ENCODE measurements around the gene FERD3L. TPM values are rescaled to one million over a fixed set of nuclear protein-coding genes. Genes with fewer than 3 reads are reported as not detected.

Gene FERD3L
- total and polyA plus RNA-seq, 11 donors, result not detected

GRCh38 chr7:19119372-19119771 is 25.8 kb downstream of the FERD3L start:
- Histone ChIP-seq H3K27me3 (peaks cover 14 to 95% (median 73%) of the 10 kb centered on the region in 9 donors), H3K36me3 (no peaks in the 10 kb centered on the region), H3K4me3 (no peak overlapping the region), H3K27ac (no peak overlapping the region), H3K9me3 (no peaks in the 10 kb centered on the region), H3K4me1 (peaks cover 0 to 36% (median 8%) of the 10 kb centered on the region in 12 donors)
- DNase-seq, result no peak
- WGBS, 4 donors, result 21 to 29% (median 27%) methylated on average over 8 of the region's 8 CpGs
- TF ChIP-seq POLR2A (IDR thresholded peaks at IDR 0.05) (no peak), CTCF (IDR thresholded peaks at IDR 0.05) (no peak)
- intact Hi-C loops (cut with DNase I), result no loop called here
- no peak for ATAC-seq

DNA sequence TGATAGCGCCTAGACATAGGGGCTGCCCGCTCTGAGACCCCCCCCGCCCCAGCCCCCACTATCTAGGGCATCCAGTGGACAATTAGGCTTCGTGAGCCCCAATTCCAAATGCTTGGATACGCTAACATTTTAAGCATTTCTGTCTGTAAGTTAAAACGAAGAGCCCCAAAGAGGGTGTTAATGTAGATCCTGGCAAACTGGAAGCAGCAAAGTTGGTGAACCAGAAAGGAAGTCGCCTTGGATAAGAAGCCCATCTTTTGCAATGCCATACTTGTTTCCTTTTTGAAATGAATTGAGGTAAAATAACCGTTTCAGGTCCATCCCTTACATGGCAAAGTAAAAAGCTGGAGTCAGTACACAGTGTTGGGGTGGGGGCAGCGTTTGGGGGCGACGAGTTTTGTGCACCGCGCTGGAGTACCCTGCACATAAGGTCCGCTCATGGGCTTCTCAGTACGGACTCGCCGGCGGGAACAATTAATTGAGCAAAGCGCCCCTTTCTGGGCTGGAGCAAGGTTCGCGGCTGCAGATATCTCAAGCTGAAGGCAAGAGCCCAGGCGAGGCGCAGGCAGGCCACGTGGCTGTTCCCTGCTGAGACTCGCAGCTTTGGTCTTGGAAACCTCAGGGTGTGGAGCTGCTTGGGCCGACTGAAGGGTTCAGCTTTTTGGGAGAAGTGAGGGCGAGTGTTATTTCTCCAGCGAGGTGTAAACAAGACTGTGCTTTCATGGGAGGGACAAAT is 26.4 kb downstream of the FERD3L start:
- Histone ChIP-seq H3K9me3 (no peaks in the 10 kb centered on the region), H3K36me3 (no peaks in the 10 kb centered on the region), H3K27me3 (peaks cover 14 to 95% (median 75%) of the 10 kb centered on the region in 9 donors), H3K27ac (peak overlapping the region in 1 of 12 donors; percentile 28), H3K4me1 (peaks cover 0 to 36% (median 8%) of the 10 kb centered on the region in 12 donors), H3K4me3 (peak overlapping the region in 6 of 12 donors; percentile 59 to 76 (median 66))
- WGBS, 4 donors, result 10 to 24% (median 15%) methylated on average over 21 to 28 of the region's 28 CpGs
- intact Hi-C loops (cut with DNase I), result no loop called here
- ATAC-seq (no peak), DNase-seq (no peak)
- TF ChIP-seq CTCF (IDR thresholded peaks at IDR 0.05), result no peak
- no peak for TF ChIP-seq POLR2A (IDR thresholded peaks at IDR 0.05)

- WGBS, 4 donors, result 2 to 3% (median 2%) methylated on average over 37 to 51 of the region's 51 CpGs
- Histone ChIP-seq H3K4me3 (peak overlapping the region; percentile 33 to 76 (median 60)), H3K9me3 (no peaks in the 10 kb centered on the region), H3K36me3 (no peaks in the 10 kb centered on the region), H3K27ac (peak overlapping the region in 6 of 12 donors; percentile 26 to 59 (median 40)), H3K4me1 (peaks cover 0 to 36% (median 8%) of the 10 kb centered on the region in 12 donors), H3K27me3 (peaks cover 14 to 95% (median 77%) of the 10 kb centered on the region in 9 donors)
- intact Hi-C loops (cut with DNase I), result no loop called here
- DNase-seq, result peak in 3 of 5 donors; percentile 9 to 54 (median 22)
- ATAC-seq, result peak; percentile 14 to 32 (median 24)
- TF ChIP-seq CTCF (IDR thresholded peaks at IDR 0.05), result no peak
- no peak for TF ChIP-seq POLR2A (IDR thresholded peaks at IDR 0.05)
These were observed 27.2 kb downstream of the FERD3L start for GRCh38 chr7:19117870-19118608.

All from heart left ventricle (tissue), 16 donors.